ENCODE measurements around the gene CDPF1. TPM values are rescaled to one million over a fixed set of nuclear protein-coding genes. Genes with fewer than 3 reads are reported as not detected.

CDPF1 gene
- total RNA-seq, 1 experiment from 2014 or later = 8.1 TPM

- no peak for TF ChIP-seq CTCF (conservative IDR thresholded peaks at IDR 0.05)
- Mint-ChIP-seq H3K36me3 (ENCODE audit: insufficient read depth in 1 of 3, low read depth in 3 of 3) (peaks cover 2 to 8% (median 5%) of the 10 kb centered on the region in 3 experiments; a peak in 3 of 7 replicates), H3K27ac (no peak overlapping the region), H3K4me3 (no peak overlapping the region), H3K4me1 (no peaks in the 10 kb centered on the region), H3K27me3 (ENCODE audit: low read depth) (peaks cover 4% of the 10 kb centered on the region), H3K9me3 (peaks cover 0 to 2% of the 10 kb centered on the region in 2 experiments; a peak in 2 of 5 replicates)
- H3K9me3 ChIP-seq (ENCODE audit: control insufficient read depth, low read depth, low read length) = no peaks in the 10 kb centered on the region
- H3K9ac ChIP-seq (ENCODE audit: extremely low read depth, insufficient read length, low read length) = no peak overlapping the region
- H3K4me1 ChIP-seq (ENCODE audit: insufficient read depth, low read length) = no peaks in the 10 kb centered on the region
- no peaks in the 10 kb centered on the region for H3K79me1 ChIP-seq (ENCODE audit: insufficient read depth, low read depth, low read length, poor library complexity, severe bottlenecking)
- H4K5ac ChIP-seq (ENCODE audit: insufficient read length, low read depth, low read length) = no peak overlapping the region
- no peak overlapping the region for H3K14ac ChIP-seq (ENCODE audit: insufficient read depth, low read length)
- no peak overlapping the region for H2BK12ac ChIP-seq (ENCODE audit: insufficient read length, low read depth, low read length)
- WGBS (ENCODE audit: extremely low coverage, insufficient read length, low lambda C conversion rate) = no CpG with 5 or more reads among the region's 16 CpGs
- H3K23ac ChIP-seq (ENCODE audit: insufficient read length, low read depth, low read length) = no peak overlapping the region
- H3K79me2 ChIP-seq (ENCODE audit: insufficient read depth, low read length) = no peaks in the 10 kb centered on the region
- no peak overlapping the region for H3T11ph ChIP-seq (ENCODE audit: low read length)
- no peak overlapping the region for H2BK15ac ChIP-seq (ENCODE audit: low read depth, low read length)
- H2AK5ac ChIP-seq (ENCODE audit: insufficient read length, low read length) = no peak overlapping the region
- H3K4ac ChIP-seq (ENCODE audit: low read depth, low read length) = no peak overlapping the region
- no peak overlapping the region for H3K4me2 ChIP-seq (ENCODE audit: insufficient read depth, insufficient read length, low read length)
- H4K91ac ChIP-seq (ENCODE audit: insufficient read length, low read depth, low read length) = no peak overlapping the region
- no peaks in the 10 kb centered on the region for H3K23me2 ChIP-seq (ENCODE audit: insufficient read length, low read depth, low read length, poor library complexity, severe bottlenecking)
- H2AFZ ChIP-seq (ENCODE audit: low read length) = no peak overlapping the region
- DNase-seq = no peak
- no peak overlapping the region for H2BK5ac ChIP-seq (ENCODE audit: insufficient read length, low read length)
- no peak overlapping the region for H2BK120ac ChIP-seq (ENCODE audit: low read depth, low read length, poor library complexity, severe bottlenecking)
- no peak overlapping the region for H4K8ac ChIP-seq (replicated peaks; ENCODE audit: insufficient read length, low read depth, low read length)
- H2BK20ac ChIP-seq (ENCODE audit: low read depth, low read length, poor library complexity, severe bottlenecking) = no peak overlapping the region
- no peaks in the 10 kb centered on the region for H3K27me3 ChIP-seq (ENCODE audit: insufficient read depth, low read length)
- H3K27ac ChIP-seq (ENCODE audit: insufficient read length, low read depth, low read length) = no peak overlapping the region
- no peaks in the 10 kb centered on the region for H4K20me1 ChIP-seq (ENCODE audit: control insufficient read depth, insufficient read depth, insufficient read length)
- H3K56ac ChIP-seq (ENCODE audit: insufficient read length, low read depth, low read length) = no peak overlapping the region
- H3K18ac ChIP-seq (ENCODE audit: insufficient read length, low read depth, low read length) = no peak overlapping the region
These were observed 11.6 kb downstream of the CDPF1 start for GRCh38 chr22:46238541-46238940.
